ENCODE data around the gene ANKRD18B. TPM values are rescaled to one million over a fixed set of nuclear protein-coding genes. Genes with fewer than 3 reads are reported as not detected.
A peak's percentile ranks its signal among the peaks of the same experiment; 100 is the strongest.
"Not testable (repeated sequence)": the region's sequence is repeated elsewhere in the genome, so short reads cannot be mapped to it uniquely, and the experiment has no call there.

The ANKRD18B gene
- total and polyA plus RNA-seq, 9 donors: 0.35 to 2.8 (median 0.56) TPM; not detected in 6

DNA sequence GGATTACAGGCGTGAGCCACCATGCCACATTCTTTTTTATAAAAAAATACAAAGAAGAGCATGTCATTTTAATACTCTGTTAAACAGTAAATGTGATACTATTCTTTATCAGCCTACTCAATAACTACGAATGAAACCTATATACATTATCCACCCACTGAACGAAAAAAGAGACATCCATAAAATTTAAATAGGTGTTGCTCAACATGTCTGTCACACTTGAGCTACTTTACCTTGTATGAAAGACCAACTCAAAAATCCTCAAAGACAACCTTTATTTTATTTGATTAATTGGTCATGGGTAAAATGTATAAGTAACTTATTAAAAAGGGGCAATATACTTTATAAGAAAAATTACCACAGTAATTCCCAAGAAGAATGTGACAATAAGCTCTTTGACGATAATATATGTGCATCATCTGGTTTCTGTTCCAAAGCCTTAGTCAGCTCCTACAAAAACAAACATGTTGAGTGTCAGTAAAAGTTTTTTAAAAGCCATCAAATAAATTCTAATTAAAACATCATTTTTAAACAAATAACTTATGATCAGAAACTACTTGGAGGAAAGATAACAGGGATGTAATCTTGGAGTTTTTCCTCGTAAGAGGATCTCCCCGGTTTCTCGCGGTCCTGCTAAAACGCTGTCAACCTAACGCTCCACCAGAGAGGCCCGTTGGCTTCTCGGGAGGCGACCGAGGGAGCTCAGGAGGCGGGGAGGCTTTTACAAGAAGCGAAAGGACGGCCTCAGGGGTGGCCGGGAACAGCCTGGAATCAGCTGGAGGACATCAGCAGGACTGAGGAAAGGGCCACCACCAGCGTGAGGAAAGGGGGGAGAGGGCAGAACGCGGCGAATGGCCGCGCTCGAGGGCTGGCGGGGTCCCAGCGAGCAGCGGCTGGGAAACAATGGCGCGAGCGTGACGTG is 13.5 kb upstream of the ANKRD18B start:
- Histone ChIP-seq H3K27ac (peak overlapping the region; percentile 15 to 64), H3K4me1 (ENCODE audit: insufficient read depth) (no peaks in the 10 kb centered on the region), H3K9me3 (no peaks in the 10 kb centered on the region), H3K4me3 (peak overlapping the region; percentile 53), H3K27me3 (no peaks in the 10 kb centered on the region), H3K36me3 (no peaks in the 10 kb centered on the region)
- intact Hi-C loops (cut with DNase I): no loop called here
- TF ChIP-seq EP300 (IDR thresholded peaks at IDR 0.05) (no peak), POLR2A (IDR thresholded peaks at IDR 0.05) (no peak)
- TF ChIP-seq, protein P1, sequence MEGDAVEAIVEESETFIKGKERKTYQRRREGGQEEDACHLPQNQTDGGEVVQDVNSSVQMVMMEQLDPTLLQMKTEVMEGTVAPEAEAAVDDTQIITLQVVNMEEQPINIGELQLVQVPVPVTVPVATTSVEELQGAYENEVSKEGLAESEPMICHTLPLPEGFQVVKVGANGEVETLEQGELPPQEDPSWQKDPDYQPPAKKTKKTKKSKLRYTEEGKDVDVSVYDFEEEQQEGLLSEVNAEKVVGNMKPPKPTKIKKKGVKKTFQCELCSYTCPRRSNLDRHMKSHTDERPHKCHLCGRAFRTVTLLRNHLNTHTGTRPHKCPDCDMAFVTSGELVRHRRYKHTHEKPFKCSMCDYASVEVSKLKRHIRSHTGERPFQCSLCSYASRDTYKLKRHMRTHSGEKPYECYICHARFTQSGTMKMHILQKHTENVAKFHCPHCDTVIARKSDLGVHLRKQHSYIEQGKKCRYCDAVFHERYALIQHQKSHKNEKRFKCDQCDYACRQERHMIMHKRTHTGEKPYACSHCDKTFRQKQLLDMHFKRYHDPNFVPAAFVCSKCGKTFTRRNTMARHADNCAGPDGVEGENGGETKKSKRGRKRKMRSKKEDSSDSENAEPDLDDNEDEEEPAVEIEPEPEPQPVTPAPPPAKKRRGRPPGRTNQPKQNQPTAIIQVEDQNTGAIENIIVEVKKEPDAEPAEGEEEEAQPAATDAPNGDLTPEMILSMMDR (IDR thresholded peaks at IDR 0.05): no peak
- peak; percentile 43 to 79 (median 48) for DNase-seq
- 9% methylated on average over 31 to 32 of the region's 32 CpGs for WGBS, 3 donors

DNA sequence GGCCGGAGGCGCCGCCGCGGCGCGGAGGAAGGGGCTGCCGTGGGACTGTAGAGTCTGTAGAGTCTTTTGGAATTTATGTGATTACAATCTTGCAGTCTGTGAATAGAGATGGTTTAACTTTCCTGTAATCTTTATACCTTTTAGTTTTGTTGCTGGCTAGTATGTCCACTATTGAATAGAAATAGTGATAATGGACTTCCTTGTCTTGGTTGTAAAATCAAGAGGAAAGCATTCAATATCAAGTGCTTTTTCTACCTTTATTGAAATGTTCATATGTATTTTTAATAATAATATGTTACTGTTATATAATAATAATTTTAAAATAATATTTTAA is 12.9 kb upstream of the ANKRD18B start:
- H3K27ac ChIP-seq; DNase-seq; H3K36me3 ChIP-seq; H3K4me1 ChIP-seq (ENCODE audit: insufficient read depth); H3K27me3 ChIP-seq; H3K9me3 ChIP-seq; intact Hi-C loops (cut with DNase I): not testable (repeated sequence)
- WGBS, 3 donors: 0% methylated on average over 8 of the region's 8 CpGs
- H3K4me3 ChIP-seq: peak overlapping the region; percentile 53

DNA sequence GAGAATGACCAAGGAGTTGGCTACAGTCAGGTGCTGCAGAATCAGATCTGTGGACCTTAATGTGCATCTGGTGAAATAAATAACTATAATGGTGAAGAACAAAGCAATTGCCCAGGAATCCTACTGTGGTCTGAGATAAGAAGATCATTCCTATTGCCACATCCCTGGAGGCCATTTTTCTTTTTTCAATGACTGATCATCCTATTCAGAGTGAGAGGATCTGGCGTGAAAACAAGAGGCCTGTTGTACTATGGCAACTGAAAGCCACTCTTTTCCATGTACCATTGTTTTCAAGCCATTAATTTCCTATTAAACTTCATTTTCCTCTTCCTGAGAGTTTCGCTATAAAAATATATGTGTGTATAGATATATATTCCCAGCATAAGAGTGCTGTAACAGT is 11.5 kb upstream of the ANKRD18B start:
- intact Hi-C loops (cut with DNase I); H3K27ac ChIP-seq: not testable (repeated sequence)
- 92 to 94% (median 93%) methylated on average over 2 of the region's 2 CpGs for WGBS, 3 donors

DNA sequence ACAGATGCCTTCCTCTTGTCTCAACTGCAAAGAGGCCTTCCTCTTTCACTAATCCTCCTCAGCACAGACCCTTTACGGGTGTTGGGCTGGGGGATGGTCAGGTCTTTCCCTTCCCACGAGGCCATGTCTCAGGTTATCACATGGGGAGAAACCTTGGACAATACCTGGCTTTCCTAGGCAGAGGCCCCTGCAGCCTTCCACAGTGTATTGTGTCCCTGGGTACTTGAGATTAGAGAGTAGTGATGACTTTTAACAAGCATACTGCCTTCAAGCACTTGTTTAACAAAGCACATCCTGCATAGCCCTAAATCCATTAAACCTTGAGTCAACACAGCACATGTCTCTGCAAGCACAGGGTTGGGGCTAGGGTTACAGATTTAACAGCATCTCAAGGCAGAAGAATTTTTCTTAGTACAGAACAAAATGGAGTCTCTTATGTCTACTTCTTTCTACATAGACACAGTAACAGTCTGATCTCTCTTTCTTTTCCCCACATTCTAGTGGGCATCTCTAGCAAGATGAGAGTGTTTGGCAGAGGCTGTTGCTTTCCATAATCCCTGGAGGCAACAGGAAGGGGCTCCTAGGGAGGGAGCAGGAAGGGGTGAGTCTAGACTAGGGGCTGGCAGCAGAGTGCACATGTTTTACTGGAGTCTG is 8.6 kb upstream of the ANKRD18B start:
- whole genome bisulfite sequencing, 3 donors: 42 to 55% (median 44%) methylated on average over 2 of the region's 2 CpGs
- DNase-seq; H3K27me3 ChIP-seq; H3K9me3 ChIP-seq; intact Hi-C loops (cut with DNase I); H3K4me3 ChIP-seq; H3K27ac ChIP-seq; H3K36me3 ChIP-seq; H3K4me1 ChIP-seq (ENCODE audit: insufficient read depth): not testable (repeated sequence)

More for the DNA sequence above, 11.5 kb upstream of the ANKRD18B start:
- not testable (repeated sequence) for H3K36me3 ChIP-seq; H3K4me1 ChIP-seq (ENCODE audit: insufficient read depth); H3K27me3 ChIP-seq; H3K9me3 ChIP-seq; DNase-seq; H3K4me3 ChIP-seq

DNA sequence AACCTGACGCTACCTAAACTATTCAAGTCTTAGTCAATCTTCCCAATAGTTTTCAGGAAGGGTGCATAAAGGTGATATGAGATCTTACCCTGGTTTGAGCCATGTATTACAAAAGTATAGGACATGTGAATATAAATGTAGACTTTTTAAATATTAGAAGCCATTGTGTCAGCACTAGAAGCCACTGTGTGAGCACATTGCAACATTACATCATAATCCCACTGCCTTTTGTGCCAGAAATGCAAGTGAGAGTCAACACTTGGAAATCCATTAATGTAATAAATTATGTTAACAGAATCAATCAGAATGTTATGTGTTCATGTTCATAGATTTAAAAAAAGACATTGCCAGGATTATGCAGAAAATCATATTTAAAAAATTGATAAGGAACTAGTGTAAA is 7.7 kb upstream of the ANKRD18B start:
- H3K36me3 ChIP-seq; H3K4me1 ChIP-seq (ENCODE audit: insufficient read depth); DNase-seq; H3K9me3 ChIP-seq; H3K27me3 ChIP-seq; H3K27ac ChIP-seq; intact Hi-C loops (cut with DNase I); H3K4me3 ChIP-seq: not testable (repeated sequence)
- WGBS, 3 donors: 71 to 94% (median 88%) methylated on average over 1 of the region's 1 CpG

DNA sequence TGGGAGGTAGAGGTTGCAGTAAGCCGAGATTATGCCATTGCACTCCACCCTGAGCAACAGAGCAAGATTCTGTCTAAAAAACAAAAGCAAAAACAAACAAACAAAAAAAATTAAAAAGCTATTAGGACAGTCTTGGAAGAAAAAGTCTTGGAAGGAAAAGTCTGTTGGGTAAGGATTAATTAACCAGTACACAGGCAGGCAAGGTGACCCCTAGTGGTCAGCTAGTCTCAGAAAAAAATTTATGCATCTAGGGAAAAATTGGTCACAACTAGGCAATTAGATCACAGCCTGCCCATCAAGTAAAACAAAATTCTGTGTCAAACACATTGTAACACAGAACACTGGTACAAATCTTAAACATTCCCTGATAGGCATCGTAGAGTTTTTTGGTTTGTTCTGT is 6.7 kb upstream of the ANKRD18B start:
- 70 to 80% (median 71%) methylated on average over 2 of the region's 2 CpGs for WGBS, 3 donors
- no peak overlapping the region for H3K27ac ChIP-seq
- H3K36me3 ChIP-seq: no peaks in the 10 kb centered on the region
- H3K4me1 ChIP-seq (ENCODE audit: insufficient read depth): no peaks in the 10 kb centered on the region
- H3K27me3 ChIP-seq: no peaks in the 10 kb centered on the region
- no peak overlapping the region for H3K4me3 ChIP-seq
- no peaks in the 10 kb centered on the region for H3K9me3 ChIP-seq
- intact Hi-C loops (cut with DNase I): no loop called here
- no peak for DNase-seq
- TF ChIP-seq EP300 (IDR thresholded peaks at IDR 0.05): no peak
- TF ChIP-seq POLR2A (IDR thresholded peaks at IDR 0.05): no peak
- TF ChIP-seq, protein P1 (IDR thresholded peaks at IDR 0.05): no peak

DNA sequence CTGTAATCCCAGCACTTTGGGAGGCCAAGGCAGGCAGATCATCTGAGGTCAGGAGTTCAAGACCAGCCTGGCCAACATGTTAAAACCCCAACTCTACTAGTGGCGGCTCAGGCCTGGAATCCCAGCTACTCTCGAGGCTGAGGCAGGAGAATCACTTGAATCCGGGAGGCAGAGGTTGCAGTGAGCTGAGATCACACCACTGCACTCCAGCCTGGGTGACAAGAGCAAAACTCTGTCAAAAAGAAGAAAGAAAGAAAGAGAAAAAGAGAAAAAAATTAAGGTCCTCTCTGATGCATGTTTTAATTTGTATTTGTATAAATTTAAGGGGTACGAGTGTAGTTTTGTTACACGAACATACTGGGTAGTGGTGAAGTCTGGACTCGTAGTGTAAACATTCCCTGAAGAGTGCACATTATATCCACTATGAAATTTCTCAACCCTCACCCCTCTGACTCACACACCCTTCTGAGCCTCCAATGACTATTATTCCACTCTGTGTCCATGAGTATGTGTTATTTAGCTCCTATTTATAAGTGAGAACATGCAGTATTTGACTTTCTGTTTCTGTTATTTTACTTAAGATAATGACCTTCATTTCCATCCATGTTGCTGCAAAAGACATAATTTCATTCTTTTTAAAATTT is 6.0 kb upstream of the ANKRD18B start:
- H3K27me3 ChIP-seq; H3K4me1 ChIP-seq (ENCODE audit: insufficient read depth); H3K4me3 ChIP-seq; intact Hi-C loops (cut with DNase I); H3K27ac ChIP-seq; H3K36me3 ChIP-seq; DNase-seq; H3K9me3 ChIP-seq: not testable (repeated sequence)
- 49 to 57% (median 52%) methylated on average over 6 of the region's 6 CpGs for WGBS, 3 donors

DNA sequence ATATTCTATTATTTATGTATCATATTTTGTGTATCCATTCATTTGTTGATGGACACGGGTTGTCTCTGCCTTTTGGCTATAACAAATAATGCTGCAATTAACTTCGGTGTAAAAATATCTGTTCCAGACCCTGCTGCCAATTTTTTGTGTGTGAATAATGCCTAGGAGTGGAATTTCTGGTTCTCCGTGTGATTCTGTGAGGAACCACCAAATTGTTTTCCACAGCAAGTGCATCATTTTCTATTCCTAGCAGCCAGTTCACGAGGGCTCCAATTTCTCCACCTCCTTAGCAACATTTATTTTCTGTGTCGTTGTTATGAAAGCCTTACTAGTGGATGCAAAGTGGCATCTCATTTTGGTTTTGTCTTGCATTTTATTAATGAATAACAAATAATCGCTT is 2.2 kb upstream of the ANKRD18B start:
- 71 to 76% (median 73%) methylated on average over 6 of the region's 6 CpGs for WGBS, 3 donors
- H3K9me3 ChIP-seq; H3K27me3 ChIP-seq; H3K4me3 ChIP-seq; H3K36me3 ChIP-seq; H3K27ac ChIP-seq; intact Hi-C loops (cut with DNase I); DNase-seq; H3K4me1 ChIP-seq (ENCODE audit: insufficient read depth): not testable (repeated sequence)

Data from ovary (tissue), 9 donors.